GM12864 (cell line): ENCODE measurements around the gene ITM2B.

Source experiments
- DNase-seq: peaks from one replicate; pipeline ENCODE4 v3.0.0-alpha.2; 2011; ENCODE audit warnings: low read depth
- H3K4me3 ChIP-seq: 2 replicates; pipeline ENCODE4 v1.5.1; 2011; ENCODE audit warnings: mild to moderate bottlenecking, low read depth, low read length, control low read depth
- TF ChIP-seq, protein P1 (sequence below): IDR thresholded peaks from 2 replicates; pipeline ENCODE4 v1.5.1; 2011; ENCODE audit warnings: low read depth, mild to moderate bottlenecking, moderate library complexity, low read length, control low read depth, inconsistent platforms; ENCODE audit errors: missing control alignments

ITM2B gene

GRCh38 chr13:48230541-48230940 lies 2.5 kb upstream of the ITM2B start:
- TF ChIP-seq, protein P1, sequence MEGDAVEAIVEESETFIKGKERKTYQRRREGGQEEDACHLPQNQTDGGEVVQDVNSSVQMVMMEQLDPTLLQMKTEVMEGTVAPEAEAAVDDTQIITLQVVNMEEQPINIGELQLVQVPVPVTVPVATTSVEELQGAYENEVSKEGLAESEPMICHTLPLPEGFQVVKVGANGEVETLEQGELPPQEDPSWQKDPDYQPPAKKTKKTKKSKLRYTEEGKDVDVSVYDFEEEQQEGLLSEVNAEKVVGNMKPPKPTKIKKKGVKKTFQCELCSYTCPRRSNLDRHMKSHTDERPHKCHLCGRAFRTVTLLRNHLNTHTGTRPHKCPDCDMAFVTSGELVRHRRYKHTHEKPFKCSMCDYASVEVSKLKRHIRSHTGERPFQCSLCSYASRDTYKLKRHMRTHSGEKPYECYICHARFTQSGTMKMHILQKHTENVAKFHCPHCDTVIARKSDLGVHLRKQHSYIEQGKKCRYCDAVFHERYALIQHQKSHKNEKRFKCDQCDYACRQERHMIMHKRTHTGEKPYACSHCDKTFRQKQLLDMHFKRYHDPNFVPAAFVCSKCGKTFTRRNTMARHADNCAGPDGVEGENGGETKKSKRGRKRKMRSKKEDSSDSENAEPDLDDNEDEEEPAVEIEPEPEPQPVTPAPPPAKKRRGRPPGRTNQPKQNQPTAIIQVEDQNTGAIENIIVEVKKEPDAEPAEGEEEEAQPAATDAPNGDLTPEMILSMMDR: no peak
- H3K4me3 ChIP-seq: no peak overlapping the region
- no peak for DNase-seq

GRCh38 chr13:48231080-48231479 lies 1.9 kb upstream of the ITM2B start:
- TF ChIP-seq, protein P1: no peak
- no peak overlapping the region for H3K4me3 ChIP-seq
- DNase-seq: no peak

GRCh38 chr13:48231933-48232332 lies 1.1 kb upstream of the ITM2B start:
- no peak overlapping the region for H3K4me3 ChIP-seq
- TF ChIP-seq, protein P1: no peak

GRCh38 chr13:48232420-48233045 lies 473 bp upstream of the ITM2B start:
- TF ChIP-seq, protein P1: no peak
- no peak for DNase-seq
- H3K4me3 ChIP-seq: peak overlapping the region; percentile 80

More at GRCh38 chr13:48231933-48232332, 1.1 kb upstream of the ITM2B start:
- DNase-seq: no peak

DNA sequence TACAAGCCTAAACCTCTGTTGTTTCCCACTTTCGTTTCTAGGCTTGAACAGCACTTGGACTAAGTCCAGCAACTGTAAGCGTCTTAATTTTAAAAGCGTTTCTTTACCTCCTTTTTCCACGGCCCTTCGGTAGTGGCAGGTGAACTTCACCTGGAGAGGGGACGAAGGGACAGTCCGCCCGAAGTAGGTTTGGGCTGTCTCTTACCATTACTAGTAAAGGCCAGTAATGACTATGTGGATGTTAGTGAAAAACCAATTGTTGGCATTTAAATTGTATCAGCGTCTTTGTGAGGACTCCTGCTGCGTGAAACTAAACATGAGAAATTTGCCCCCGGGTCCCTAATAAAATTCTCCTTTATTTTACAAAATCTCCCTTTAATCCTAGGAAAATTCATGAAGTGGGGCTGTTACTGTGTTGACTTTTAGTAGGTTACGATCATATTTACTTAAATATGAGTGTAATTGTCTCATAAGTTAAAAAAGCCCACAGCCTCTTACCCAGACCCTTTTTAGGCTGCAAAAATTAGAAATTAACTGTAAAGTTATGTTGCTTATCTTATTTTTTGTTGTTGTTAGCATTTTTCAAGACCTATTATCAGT lies 983 bp downstream of the ITM2B start:
- H3K4me3 ChIP-seq: peak overlapping the region; percentile 80
- peak; percentile 25 for DNase-seq
- TF ChIP-seq, protein P1: no peak

- peak; percentile 25 for DNase-seq
- TF ChIP-seq, protein P1: no peak
- no peak overlapping the region for H3K4me3 ChIP-seq
Observed at GRCh38 chr13:48234566-48235340, 1.7 kb downstream of the ITM2B start.
